NB4 (cell line): ENCODE measurements around the gene POMP.

Experiments
- DNase-seq: peaks from one replicate; pipeline ENCODE4 v3.0.0; 2010; ENCODE audit warnings: low read depth
- H3K4me3 ChIP-seq: one replicate; pipeline ENCODE4 v1.5.1; 2011; ENCODE audit warnings: mild to moderate bottlenecking, low read depth, low read length, moderate library complexity
- CTCF ChIP-seq: IDR thresholded peaks from one replicate; pipeline ENCODE4 v1.5.1; 2012; ENCODE audit warnings: low read depth, low read length
- MYC ChIP-seq: IDR thresholded peaks from 2 replicates; pipeline ENCODE4 v1.6.1; 2011; ENCODE audit warnings: low read depth, low read length
- POLR2A ChIP-seq: IDR thresholded peaks from 2 replicates; pipeline ENCODE4 v1.6.1; 2011; ENCODE audit warnings: mild to moderate bottlenecking; ENCODE audit not compliant: insufficient read length; ENCODE audit errors: extremely low read depth
- TF ChIP-seq, protein P1 (sequence below): IDR thresholded peaks from 2 replicates; pipeline ENCODE4 v1.6.1; 2011; ENCODE audit warnings: low read depth, low read length

Gene POMP

GRCh38 chr13:28641600-28641926, 17.4 kb upstream of the POMP start:
- TF ChIP-seq, protein P1, sequence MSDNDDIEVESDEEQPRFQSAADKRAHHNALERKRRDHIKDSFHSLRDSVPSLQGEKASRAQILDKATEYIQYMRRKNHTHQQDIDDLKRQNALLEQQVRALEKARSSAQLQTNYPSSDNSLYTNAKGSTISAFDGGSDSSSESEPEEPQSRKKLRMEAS = no peak
- TF ChIP-seq CTCF (no peak), POLR2A (no peak), MYC (no peak)
- DNase-seq = no peak
- no peak overlapping the region for H3K4me3 ChIP-seq

DNA sequence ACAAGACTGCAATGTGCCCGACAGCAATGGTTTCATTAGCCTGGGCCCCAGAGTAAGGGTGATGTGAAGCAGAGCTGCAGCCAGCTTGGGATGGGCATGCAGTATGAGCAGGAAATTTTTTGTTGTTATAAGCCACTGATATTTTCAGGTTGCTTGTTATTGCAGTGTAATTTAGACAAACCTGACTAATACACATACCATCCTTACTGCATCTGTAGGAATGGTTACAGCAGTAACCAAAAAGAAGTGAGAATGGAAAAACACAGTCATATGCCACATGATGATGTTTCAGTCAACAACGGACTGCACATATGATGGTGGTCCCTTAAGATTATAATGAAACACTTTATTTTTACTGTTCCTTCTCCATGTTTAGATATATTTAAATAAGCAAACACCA, 8.6 kb upstream of the POMP start:
- no peak overlapping the region for H3K4me3 ChIP-seq
- DNase-seq = no peak
- no peak for TF ChIP-seq MYC
- no peak for TF ChIP-seq CTCF
- TF ChIP-seq, protein P1 = no peak
- no peak for TF ChIP-seq POLR2A

- TF ChIP-seq, protein P1 = no peak
- TF ChIP-seq POLR2A (no peak), MYC (no peak), CTCF (no peak)
These were observed 7.0 kb upstream of the POMP start for GRCh38 chr13:28651810-28652401.

DNA sequence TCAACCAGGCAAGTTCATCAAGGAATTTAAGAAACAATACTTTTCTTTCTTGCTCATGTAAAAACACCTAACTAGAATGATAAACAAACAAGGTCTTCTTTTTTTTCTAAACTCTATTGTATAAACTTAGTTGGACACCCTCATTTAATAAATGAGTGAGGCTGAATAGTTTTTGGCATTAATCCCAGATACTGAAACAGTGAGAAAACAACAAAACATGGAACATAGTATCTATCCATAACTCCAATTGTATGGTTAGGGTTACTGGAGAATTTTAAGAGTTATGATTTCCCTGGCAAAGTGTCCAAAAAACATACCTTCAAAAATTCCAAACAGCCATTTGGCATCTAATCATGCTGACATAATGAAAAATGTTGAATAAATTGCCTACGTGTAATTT, 5.8 kb upstream of the POMP start:
- no peak for DNase-seq
- no peak overlapping the region for H3K4me3 ChIP-seq
- no peak for TF ChIP-seq MYC
- TF ChIP-seq, protein P1 = no peak
- TF ChIP-seq POLR2A = no peak
- no peak for TF ChIP-seq CTCF

More at GRCh38 chr13:28651810-28652401, 7.0 kb upstream of the POMP start:
- H3K4me3 ChIP-seq = no peak overlapping the region
- no peak for DNase-seq

GRCh38 chr13:28654276-28654675, 4.7 kb upstream of the POMP start:
- DNase-seq = no peak
- no peak overlapping the region for H3K4me3 ChIP-seq

More at GRCh38 chr13:28654276-28654675, 4.7 kb upstream of the POMP start:
- TF ChIP-seq POLR2A (no peak), CTCF (no peak), MYC (no peak)
